GM12872 (cell line): Measurements from ENCODE around the gene MGLL.

Source experiments
- TF ChIP-seq, protein P1 (sequence below): IDR thresholded peaks from 3 replicates; pipeline ENCODE4 v1.5.1; 2011; ENCODE audit warnings: low read depth, mild to moderate bottlenecking, low read length, moderate library complexity; ENCODE audit not compliant: insufficient read depth

MGLL gene

DNA sequence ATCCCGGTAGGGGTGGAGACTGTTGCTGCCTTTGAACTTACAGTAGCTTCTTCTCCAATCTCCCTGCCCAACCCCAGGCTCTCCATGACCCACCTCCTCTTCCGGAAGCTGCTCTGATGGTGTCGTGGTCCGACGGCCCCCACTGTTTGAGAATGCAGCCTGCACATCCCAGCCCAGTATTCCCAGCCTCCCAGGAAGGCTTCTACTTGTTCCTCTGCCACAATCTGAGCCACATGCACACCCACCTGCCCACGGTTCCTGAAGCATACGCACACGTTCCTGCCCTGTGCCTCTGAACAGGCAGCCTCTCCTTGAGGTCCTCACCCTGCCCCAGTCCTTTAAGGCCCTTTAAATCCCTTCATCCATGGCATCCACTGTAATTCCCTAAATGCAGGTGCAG lies 92.1 kb downstream of the MGLL start:
- TF ChIP-seq, protein P1, sequence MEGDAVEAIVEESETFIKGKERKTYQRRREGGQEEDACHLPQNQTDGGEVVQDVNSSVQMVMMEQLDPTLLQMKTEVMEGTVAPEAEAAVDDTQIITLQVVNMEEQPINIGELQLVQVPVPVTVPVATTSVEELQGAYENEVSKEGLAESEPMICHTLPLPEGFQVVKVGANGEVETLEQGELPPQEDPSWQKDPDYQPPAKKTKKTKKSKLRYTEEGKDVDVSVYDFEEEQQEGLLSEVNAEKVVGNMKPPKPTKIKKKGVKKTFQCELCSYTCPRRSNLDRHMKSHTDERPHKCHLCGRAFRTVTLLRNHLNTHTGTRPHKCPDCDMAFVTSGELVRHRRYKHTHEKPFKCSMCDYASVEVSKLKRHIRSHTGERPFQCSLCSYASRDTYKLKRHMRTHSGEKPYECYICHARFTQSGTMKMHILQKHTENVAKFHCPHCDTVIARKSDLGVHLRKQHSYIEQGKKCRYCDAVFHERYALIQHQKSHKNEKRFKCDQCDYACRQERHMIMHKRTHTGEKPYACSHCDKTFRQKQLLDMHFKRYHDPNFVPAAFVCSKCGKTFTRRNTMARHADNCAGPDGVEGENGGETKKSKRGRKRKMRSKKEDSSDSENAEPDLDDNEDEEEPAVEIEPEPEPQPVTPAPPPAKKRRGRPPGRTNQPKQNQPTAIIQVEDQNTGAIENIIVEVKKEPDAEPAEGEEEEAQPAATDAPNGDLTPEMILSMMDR, result no peak

DNA sequence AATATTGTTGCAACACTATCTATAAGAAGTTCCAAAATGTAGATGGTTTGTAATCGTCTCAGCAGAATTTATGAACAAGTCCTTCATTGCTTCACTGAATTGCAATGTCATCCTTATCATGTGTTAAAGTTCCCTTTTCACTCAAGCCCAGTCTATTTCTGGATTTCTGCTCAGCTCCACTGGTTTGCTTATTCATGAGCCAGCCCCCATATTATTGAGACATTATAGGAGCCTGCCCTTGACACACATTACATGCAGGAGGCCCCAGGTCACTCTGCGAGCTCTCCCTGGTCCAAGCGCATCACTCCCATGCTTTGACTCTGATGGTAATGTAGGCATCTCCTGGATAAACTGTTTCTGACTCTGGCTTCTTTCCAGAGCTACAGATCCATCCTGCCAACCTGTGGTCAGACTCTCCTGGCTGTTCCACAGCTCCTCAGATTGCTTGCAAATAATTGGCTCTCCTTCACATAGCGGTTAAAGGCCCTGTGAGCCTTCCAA lies 92.7 kb downstream of the MGLL start:
- TF ChIP-seq, protein P1, result no peak

DNA sequence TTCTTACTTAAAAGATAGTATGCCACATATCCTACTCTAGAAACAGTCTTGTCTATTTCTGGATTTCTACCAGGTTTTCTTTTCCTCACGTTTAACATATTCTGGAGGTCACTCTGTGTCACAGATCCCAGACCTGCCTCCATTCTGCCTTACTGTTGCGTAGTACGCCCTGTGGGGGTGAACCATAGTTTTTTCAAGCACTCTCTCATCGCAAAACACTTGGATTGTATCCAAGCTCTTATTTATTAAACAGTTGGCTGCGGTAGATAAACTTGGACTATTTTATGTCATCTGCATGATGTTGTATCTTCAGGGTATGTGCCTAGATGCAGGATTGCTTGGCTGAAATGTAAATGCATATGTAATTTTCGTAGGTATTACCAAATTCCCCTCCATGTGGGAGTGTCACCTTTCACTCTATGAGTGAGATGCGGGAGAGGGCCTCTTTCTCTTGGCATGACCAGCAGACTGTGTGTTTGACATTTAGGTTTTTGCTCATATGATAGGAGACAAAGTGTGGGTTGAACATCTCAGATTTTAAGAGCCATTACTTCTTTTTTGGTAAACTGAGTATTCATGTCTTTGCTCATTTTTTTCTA lies 93.8 kb downstream of the MGLL start:
- TF ChIP-seq, protein P1, result no peak

DNA sequence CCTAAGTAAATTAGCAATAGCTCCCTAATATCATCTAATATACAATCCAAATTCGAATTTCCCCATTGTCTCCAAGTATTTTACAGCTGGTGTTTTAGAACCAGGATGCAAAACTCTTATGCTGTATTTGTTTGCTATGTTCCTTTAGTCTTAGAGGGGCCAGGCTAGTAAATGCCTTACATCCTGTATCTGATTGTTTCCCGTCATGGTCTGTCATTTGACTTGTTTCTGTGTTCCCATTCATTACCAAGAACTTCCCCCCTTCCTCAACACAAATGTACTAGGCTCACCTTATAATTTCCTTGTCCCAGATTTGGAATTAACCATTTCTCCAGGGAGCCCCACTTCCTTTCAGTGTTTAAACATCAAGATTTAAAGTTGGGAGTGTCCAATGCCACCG lies 95.4 kb downstream of the MGLL start:
- TF ChIP-seq, protein P1, result no peak

DNA sequence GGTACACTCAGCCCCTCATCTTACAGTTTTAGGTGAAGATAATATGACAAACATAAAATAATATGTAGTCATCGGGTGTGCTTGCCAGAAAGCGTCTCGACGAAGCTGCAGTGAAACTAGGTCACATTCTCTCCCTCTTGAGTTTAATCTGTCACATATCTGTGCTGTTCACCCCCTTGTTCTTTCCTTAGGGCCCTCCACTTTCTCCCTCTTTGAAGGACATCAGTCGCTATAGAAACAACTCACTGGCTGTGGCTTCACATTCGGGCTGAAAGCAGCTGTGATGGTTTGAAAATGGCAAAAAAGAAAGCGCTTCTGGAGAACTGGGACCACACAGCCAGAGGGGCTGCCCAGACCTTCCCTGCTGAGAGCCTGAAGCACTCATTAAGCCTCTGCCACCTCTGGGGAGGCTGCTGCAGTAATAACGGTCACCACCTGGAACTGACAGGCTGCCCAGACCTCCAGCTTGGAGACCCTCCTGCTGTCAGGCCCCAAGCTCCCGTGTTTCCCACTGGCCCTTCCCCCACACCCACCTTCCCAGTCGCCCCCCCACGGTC lies 99.2 kb downstream of the MGLL start:
- TF ChIP-seq, protein P1, result no peak

DNA sequence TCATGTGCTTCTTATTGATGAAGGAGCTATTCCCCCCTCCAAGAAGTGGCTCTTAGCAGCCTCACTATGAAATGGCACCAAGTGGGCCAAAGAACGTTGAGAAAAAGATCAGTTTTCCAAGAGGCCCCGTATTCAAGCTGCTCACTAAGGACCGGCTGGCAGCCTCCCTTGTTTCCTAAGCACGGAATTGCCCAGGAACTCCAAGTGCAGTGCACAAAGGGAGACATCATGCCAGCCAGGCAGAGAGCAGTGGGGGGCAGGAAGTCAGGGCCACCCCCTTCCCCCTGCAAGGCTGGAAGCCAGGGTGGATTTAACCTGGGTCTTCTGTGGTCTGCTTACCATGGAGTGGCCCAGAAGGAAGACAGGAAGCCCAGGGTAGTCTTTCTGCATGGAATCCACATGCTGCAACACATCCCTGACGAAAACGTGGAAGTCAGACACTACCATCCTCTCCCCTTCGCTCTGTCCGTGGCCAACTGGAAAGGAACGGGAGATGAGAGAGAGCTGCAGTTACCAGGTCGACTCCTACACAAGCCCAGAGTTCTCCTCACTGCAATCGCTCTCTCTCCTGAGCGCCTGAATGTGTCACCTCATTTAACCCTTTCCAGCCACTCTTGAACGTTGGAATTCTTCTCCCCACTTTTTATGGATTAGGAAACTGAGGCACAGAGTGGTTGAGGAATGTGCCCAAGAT lies 100.1 kb downstream of the MGLL start:
- TF ChIP-seq, protein P1, result no peak

DNA sequence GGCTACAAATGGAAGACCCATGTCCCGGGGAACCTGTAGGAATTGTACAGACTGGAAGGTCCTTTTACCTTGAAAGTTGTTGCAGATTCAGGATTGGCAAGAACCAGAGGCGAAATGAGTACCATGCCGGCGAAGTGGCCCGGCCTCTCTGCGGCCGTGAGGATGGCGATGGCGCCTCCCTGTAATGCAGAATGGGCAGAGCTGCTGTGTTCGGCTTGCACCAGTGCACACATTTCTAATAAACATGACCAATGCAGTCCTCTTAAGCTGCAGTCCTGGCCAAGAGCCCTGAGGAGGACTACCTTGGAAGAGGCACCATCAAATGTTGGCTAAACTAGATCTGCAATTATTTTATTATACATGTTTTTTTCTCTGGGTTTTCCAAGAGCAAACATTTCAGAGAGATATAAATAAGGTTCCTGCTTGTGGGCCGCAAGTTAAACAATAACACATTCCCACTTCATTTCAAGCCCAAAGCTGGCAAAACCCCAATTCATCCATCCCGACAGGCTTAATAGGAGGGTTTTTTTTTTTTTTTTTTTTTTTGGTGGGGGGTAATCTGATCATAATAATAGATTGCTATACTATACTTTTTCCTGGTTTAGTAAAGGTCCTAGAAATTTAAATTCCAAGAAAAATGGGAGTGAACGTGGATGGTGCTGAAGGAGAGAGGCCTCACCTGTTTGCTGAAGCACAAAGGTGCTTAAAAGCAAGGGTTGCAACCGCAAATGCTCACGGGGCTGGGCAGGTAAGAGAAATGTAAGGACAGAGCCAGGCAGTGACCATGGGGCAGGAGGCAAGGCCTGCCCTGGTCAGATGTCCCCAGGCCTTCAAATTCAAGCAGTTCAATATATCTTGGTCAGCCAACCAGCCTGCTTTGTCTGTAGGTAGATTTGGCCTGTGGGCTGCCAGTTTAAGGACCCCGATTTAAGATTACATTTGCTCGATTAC lies 101.1 kb downstream of the MGLL start:
- TF ChIP-seq, protein P1, result no peak
